Measurements from ENCODE around the gene ADAMTSL2.

DNA sequence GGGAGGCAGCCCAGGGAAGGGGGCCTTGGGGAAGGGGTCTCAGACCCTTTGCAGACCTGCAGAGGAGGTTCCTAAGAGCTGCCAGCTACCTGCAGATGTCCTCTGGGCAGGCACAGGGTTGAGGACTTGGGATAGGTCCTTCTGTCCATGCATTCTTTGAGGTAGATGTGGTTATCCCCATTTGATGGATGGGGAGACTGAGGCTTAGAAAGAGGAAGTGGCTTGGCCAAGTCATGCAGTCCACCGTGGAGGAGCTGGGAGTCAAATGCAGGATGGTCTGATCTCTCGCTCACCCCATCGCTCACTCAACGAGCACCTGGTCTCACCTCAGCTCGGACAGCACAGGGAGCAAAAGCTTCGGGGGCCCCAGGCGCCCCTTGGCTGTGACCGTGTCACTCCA is 20.2 kb downstream of the ADAMTSL2 start:
- no peak for TF ChIP-seq POLR2A (IDR thresholded peaks at IDR 0.05; ENCODE audit: low read length)
- TF ChIP-seq, protein P1, sequence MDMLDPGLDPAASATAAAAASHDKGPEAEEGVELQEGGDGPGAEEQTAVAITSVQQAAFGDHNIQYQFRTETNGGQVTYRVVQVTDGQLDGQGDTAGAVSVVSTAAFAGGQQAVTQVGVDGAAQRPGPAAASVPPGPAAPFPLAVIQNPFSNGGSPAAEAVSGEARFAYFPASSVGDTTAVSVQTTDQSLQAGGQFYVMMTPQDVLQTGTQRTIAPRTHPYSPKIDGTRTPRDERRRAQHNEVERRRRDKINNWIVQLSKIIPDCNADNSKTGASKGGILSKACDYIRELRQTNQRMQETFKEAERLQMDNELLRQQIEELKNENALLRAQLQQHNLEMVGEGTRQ (IDR thresholded peaks at IDR 0.05) = no peak
- TF ChIP-seq, protein P2, sequence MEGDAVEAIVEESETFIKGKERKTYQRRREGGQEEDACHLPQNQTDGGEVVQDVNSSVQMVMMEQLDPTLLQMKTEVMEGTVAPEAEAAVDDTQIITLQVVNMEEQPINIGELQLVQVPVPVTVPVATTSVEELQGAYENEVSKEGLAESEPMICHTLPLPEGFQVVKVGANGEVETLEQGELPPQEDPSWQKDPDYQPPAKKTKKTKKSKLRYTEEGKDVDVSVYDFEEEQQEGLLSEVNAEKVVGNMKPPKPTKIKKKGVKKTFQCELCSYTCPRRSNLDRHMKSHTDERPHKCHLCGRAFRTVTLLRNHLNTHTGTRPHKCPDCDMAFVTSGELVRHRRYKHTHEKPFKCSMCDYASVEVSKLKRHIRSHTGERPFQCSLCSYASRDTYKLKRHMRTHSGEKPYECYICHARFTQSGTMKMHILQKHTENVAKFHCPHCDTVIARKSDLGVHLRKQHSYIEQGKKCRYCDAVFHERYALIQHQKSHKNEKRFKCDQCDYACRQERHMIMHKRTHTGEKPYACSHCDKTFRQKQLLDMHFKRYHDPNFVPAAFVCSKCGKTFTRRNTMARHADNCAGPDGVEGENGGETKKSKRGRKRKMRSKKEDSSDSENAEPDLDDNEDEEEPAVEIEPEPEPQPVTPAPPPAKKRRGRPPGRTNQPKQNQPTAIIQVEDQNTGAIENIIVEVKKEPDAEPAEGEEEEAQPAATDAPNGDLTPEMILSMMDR (IDR thresholded peaks at IDR 0.05) = no peak
